Measurements from ENCODE around the gene EAF2.

The EAF2 gene

DNA sequence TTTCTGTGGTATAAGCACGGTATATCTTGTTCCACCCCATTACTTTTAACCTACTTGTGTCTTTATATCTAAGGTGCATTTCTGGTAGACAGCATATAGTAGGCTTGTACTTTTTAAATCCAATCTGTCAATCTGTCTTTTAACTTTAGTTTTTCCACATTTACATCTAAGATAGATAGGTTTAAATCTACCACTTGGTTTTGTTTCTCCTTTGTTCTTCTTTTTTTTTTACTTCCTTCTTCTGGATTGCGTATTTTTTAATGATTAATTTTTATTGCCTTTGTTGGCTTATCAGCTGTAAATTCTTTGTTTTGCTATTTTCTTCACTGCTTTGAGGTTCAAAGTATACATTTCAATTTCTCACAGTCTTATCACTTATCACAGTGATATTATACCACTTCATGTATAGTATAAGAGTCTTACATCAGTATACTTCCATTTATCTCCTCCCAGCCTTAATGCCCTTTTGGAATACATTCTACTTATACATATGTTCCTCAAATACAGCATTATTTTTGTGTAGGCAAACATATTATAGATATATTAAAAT lies 31.2 kb upstream of the EAF2 start:
- TF ChIP-seq, protein P1, sequence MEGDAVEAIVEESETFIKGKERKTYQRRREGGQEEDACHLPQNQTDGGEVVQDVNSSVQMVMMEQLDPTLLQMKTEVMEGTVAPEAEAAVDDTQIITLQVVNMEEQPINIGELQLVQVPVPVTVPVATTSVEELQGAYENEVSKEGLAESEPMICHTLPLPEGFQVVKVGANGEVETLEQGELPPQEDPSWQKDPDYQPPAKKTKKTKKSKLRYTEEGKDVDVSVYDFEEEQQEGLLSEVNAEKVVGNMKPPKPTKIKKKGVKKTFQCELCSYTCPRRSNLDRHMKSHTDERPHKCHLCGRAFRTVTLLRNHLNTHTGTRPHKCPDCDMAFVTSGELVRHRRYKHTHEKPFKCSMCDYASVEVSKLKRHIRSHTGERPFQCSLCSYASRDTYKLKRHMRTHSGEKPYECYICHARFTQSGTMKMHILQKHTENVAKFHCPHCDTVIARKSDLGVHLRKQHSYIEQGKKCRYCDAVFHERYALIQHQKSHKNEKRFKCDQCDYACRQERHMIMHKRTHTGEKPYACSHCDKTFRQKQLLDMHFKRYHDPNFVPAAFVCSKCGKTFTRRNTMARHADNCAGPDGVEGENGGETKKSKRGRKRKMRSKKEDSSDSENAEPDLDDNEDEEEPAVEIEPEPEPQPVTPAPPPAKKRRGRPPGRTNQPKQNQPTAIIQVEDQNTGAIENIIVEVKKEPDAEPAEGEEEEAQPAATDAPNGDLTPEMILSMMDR (IDR thresholded peaks at IDR 0.05; ENCODE audit: low read depth, low read length): no peak
- H3K4me3 ChIP-seq (ENCODE audit: low read depth, low read length): no peak overlapping the region

DNA sequence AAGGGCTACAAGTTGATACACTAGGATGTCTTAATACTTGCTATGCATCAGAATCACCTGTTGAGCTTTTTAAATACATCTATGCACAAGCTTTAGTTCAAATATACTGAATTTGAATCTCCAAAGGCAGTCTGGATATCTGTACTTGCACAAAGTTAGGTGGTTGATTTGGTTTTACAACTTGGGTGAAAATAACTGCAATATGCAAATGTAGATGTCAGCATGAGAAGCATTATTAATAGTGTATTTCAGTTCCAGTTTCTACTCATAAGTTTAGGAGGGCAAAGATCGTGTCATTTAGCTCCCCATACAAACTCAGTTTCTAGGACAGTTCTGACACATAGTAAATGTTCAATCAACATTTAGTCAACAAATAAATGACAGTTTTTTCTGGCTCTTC lies 25.8 kb upstream of the EAF2 start:
- H3K4me3 ChIP-seq (ENCODE audit: low read depth, low read length): no peak overlapping the region
- TF ChIP-seq, protein P1 (IDR thresholded peaks at IDR 0.05; ENCODE audit: low read depth, low read length): no peak

DNA sequence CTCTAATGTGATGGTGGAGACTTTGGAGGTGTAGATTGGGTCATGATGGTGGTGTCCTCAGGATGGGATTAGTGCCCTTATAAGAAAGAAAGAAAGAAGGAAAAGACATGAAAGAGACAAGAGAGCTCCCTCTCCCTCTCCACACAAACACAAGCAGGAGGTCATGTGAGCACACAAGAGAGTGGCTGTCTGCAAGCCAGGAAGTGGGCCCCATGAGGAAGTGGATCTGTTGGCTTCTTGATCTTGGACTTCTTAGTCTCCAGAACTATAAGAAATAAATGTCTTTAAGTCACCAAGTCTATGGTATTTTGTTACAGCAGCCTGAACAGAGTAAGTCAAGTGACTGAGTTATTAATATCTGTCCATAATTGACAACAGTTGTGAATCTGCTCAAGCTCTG lies 17.3 kb upstream of the EAF2 start:
- TF ChIP-seq, protein P1 (IDR thresholded peaks at IDR 0.05; ENCODE audit: low read depth, low read length): no peak
- H3K4me3 ChIP-seq (ENCODE audit: low read depth, low read length): no peak overlapping the region

DNA sequence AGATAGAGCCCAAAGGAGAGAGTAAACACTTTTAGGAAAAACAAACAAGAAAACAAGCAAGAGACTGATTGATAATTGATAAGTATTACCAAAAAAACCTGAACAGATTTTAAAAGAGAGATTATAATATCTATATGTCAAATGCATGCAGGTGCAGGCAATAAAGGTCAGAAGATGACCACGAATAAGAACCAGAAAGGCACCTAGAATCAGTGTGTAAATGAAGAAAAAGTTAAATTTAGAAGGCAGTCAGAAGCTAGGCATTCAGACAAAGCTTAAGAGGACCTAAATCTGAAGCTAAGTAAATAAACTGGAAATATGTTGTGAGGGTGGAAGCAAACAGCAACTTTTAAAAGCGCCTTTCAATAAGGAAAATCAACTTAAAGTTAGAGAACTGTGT lies 16.4 kb upstream of the EAF2 start:
- TF ChIP-seq, protein P1 (IDR thresholded peaks at IDR 0.05; ENCODE audit: low read depth, low read length): no peak
- no peak overlapping the region for H3K4me3 ChIP-seq (ENCODE audit: low read depth, low read length)

DNA sequence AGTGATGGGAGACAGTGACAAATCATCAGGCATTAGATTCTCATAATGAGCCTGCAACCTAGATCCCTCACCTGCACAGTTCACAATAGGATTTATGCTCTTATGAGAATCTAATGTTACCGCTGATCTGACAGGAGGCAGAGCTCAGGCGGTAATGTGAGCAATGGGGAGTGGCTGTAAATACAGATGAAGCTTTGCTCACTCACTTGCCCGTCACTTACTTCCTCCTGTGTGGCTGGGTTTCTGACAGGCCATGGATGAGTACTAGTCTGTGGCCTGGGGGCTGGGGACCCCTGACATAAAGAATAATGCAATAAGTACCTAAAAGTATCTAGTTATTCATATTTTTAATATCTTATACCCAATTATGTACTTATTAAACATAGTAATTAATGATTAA lies 15.8 kb upstream of the EAF2 start:
- TF ChIP-seq, protein P1 (IDR thresholded peaks at IDR 0.05; ENCODE audit: low read depth, low read length): no peak
- no peak overlapping the region for H3K4me3 ChIP-seq (ENCODE audit: low read depth, low read length)

DNA sequence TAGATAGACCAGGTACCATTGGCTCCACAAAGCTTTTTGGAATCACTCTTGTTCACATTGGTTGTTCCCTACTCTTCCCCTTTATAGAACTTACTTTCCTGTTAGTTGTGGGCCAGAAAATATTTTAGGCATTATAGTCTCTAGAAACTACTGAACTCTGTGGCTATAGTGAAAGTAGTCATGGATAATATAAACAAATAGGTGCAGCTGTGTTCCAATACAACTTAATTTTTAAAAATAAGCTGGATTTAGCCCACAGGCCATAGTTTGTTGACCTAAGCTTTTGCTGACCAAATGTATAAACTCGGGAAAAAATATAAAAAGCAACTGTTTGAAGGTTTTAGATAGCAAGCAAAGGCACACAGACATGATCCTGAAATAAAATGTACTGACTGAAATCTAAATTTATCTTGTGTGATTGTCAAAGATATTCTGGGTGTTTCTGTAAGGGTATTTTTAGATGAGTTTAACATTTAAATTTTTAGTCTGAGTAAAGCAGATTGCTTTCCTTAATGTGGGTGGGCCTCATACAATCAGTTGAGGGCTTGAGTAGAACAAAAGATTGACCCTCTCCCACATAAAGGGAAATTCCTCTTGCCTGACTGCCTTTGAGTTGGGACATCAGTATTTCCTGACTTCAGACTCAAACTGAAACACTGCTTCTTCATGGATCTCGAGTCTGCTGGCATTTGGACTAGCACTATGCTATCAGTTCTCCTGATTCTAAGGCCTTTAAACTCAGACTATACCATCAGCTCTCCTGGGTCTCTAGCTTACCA lies 13.4 kb upstream of the EAF2 start:
- TF ChIP-seq, protein P1 (IDR thresholded peaks at IDR 0.05; ENCODE audit: low read depth, low read length): no peak
- H3K4me3 ChIP-seq (ENCODE audit: low read depth, low read length): no peak overlapping the region

DNA sequence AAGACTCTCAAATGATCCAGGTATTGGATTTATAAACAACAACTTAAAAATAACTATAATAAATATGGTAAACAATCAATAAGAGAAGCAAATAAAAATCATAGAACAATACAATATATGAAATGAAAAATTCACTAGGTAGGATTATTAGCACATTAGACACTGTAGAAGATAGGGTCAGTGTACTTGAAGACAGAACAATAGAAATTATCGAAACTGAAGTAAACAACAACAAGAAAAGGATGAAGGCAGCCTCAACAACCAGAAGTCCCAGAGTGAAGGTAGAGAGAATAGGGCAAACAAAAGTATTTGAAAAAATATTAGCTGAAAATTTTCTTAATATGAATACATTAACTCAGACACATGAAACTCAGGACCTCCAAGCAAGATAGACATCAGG lies 12.0 kb upstream of the EAF2 start:
- TF ChIP-seq, protein P1 (IDR thresholded peaks at IDR 0.05; ENCODE audit: low read depth, low read length): no peak
- no peak overlapping the region for H3K4me3 ChIP-seq (ENCODE audit: low read depth, low read length)
